Measurements from ENCODE around the gene XPO5. TPM values are rescaled to one million over a fixed set of nuclear protein-coding genes. Genes with fewer than 3 reads are reported as not detected.

The XPO5 gene
- total and polyA plus RNA-seq, 12 donors = 6.9 to 20.1 (median 16.9) TPM

DNA sequence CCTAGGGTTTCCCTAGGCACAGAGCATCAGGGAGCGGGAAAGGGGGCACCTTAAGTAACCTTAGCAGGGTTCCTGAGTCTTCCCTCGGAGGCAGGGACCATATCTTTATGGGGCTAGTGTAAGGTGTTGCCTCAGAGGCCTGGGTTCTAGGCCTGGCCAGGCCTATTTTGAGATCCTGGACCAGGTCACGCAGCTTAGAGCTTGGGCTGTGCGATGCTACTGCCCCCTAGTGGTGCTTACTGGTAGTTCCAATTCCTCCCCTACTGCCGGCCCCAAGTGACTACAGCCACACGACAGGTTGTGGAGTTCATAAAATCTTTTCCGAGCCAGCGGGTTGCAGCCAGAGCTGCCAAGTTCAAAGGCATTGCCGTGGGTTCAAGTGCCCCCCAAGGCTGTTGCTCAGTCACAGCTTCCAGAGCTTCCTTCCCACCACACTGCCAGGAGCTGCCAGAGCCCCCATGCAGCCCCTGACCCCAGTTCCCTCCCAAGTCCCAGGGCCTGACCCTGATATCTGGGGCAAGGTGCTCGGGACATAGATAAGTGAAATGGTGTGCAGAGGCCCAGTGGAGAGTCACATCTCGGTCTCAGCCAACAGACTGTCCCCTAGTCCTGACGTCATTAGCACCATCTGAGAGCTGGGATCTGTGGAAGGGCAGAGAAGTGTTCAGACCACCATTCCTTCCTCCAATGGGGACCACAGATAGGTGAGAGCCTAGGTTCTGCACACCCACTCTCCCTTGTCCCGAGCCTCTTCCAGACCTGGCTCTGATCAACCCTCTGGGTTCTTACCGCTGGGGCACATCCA, 69.0 kb downstream of the XPO5 start:
- intact Hi-C loops (cut with DNase I) = loop anchor here in 9 of 10 donors (1.0 to 10.0 kb wide), 11 partner anchors 40 to 322 kb away; partner anchors contain the start of genes DLK2 (in 3 of the 9) and CUL9 (in 1 of the 9)
- Histone ChIP-seq H3K9me3 (no peaks in the 10 kb centered on the region), H3K27ac (peak overlapping the region in 2 of 10 donors; percentile 21 to 23), H3K4me3 (no peak overlapping the region), H3K36me3 (peaks cover 0 to 56% (median 27%) of the 10 kb centered on the region in 9 donors), H3K4me1 (peaks cover 7 to 62% (median 42%) of the 10 kb centered on the region in 9 donors), H3K27me3 (peaks cover 0 to 27% (median 0%) of the 10 kb centered on the region in 7 donors)
- ATAC-seq = peak; percentile 6 to 72 (median 52)
- 25 to 27% methylated on average over 14 of the region's 14 CpGs for WGBS, 2 donors
- peak; percentile 90 to 99 (median 96) for TF ChIP-seq CTCF (IDR thresholded peaks at IDR 0.05)
- DNase-seq = peak; percentile 58 to 81

DNA sequence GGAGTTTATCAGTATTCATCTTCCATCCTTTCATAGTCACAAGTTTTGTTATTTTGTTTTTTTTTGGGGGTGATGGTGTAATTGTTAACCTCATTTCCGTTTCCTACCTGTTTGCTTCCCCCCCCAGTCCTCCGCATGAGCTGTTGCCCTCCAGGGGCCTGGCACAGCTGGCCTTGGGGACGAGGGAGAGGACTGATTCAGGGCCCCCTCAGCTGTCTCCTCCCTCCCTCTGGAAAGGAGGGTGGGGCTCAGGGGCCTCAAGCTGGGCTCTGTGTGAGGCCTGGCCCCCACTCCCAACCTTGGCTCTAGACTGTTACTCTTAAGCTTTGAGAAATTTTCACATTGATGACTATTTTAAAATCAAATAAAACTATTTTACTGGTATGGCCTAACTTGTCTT, 69.7 kb downstream of the XPO5 start:
- intact Hi-C loops (cut with DNase I) = loop anchor here in 9 of 10 donors (1.0 to 10.0 kb wide), 11 partner anchors 39 to 321 kb away; partner anchors contain the start of genes DLK2 (in 3 of the 9) and CUL9 (in 1 of the 9)
- H3K36me3 ChIP-seq = peaks cover 0 to 52% (median 23%) of the 10 kb centered on the region in 9 donors
- WGBS, 2 donors = 75 to 82% methylated on average over 3 of the region's 3 CpGs

DNA sequence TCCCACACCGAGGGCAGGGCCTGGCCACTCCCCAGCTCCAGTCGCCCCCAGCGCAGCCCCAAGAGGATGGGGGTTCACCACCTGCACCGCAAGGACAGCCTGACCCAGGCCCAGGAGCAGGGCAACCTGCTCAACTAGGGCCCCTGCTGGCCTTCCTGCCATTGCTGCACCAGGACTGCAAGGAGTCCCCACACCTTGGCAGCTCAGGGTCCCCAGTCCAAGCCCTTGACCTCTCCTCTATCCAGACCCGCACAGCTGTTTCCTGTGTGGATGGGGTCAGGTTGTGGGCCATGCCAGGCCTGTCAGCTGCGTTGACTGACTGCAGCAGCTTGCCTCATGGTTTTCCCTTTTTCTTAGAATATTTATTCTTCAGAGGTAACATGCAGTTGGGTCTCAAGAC, 70.1 kb downstream of the XPO5 start:
- peaks cover 5 to 50% (median 37%) of the 10 kb centered on the region in 9 donors for H3K4me1 ChIP-seq

More for the DNA sequence above, 69.7 kb downstream of the XPO5 start:
- Histone ChIP-seq H3K4me3 (no peak overlapping the region), H3K9me3 (no peaks in the 10 kb centered on the region), H3K27ac (peak overlapping the region in 2 of 10 donors; percentile 21 to 23), H3K4me1 (peaks cover 5 to 55% (median 37%) of the 10 kb centered on the region in 9 donors), H3K27me3 (peaks cover 0 to 27% (median 0%) of the 10 kb centered on the region in 7 donors)
- no peak for TF ChIP-seq CTCF (IDR thresholded peaks at IDR 0.05)
- ATAC-seq (no peak), DNase-seq (no peak)

More for the DNA sequence above, 70.1 kb downstream of the XPO5 start:
- no peak overlapping the region for H3K4me3 ChIP-seq
- intact Hi-C loops (cut with DNase I) = loop anchor here (1.0 to 10.0 kb wide), 11 partner anchors 38 to 321 kb away; partner anchors contain the start of genes DLK2 (in 4 of the 10) and CUL9 (in 1 of the 10)
- WGBS, 2 donors = 60 to 76% methylated on average over 6 of the region's 6 CpGs
- H3K27ac ChIP-seq = peak overlapping the region in 1 of 10 donors; percentile 21
- no peak for TF ChIP-seq CTCF (IDR thresholded peaks at IDR 0.05)
- no peaks in the 10 kb centered on the region for H3K9me3 ChIP-seq
- no peak for DNase-seq
- ATAC-seq = no peak
- H3K27me3 ChIP-seq = peaks cover 0 to 27% (median 0%) of the 10 kb centered on the region in 7 donors
- H3K36me3 ChIP-seq = peaks cover 0 to 52% (median 23%) of the 10 kb centered on the region in 9 donors
